K562 (cell line): ENCODE data around the gene ASPG. TPM values are rescaled to one million over a fixed set of nuclear protein-coding genes. Genes with fewer than 3 reads are reported as not detected.

ENCODE experiments used
- ARHGAP35 ChIP-seq: fragments of 450-650 bp; IDR thresholded peaks from 2 replicates; pipeline ENCODE4 v1.6.1; 2018; ENCODE audit not compliant: partially characterized antibody
- GTF2A2 ChIP-seq: IDR thresholded peaks from 2 replicates; pipeline ENCODE4 v1.6.1; 2016; ENCODE audit warnings: mild to moderate bottlenecking, missing genetic modification characterization, missing compliant biosample characterization
- HDAC8 ChIP-seq: fragments of 450-650 bp; IDR thresholded peaks from 2 replicates; pipeline ENCODE4 v1.6.1; 2016; ENCODE audit warnings: mild to moderate bottlenecking, missing genetic modification characterization, moderate library complexity, missing compliant biosample characterization
- LCOR ChIP-seq: sonication (generic); formaldehyde crosslinking; IDR thresholded peaks from 2 replicates; pipeline ENCODE4 v1.8.0; 2022; ENCODE audit warnings: mild to moderate bottlenecking, missing genetic modification reagents
- NELFE ChIP-seq: IDR thresholded peaks from 2 replicates; pipeline ENCODE4 v1.6.1; 2011; ENCODE audit warnings: mild to moderate bottlenecking; ENCODE audit not compliant: insufficient read depth, insufficient read length
- NRF1 ChIP-seq, 2 experiments: fragments of 450-650 bp; IDR thresholded peaks in 1 of 2; conservative IDR thresholded peaks in 1 of 2; 2 replicates each; pipeline ENCODE4 v1.6.1; 2014; ENCODE audit warnings: mild to moderate bottlenecking in 2 of 2
- XRCC3 ChIP-seq: fragments of 450-650 bp; IDR thresholded peaks from 2 replicates; pipeline ENCODE4 v1.6.1; 2017; ENCODE audit warnings: mild to moderate bottlenecking, moderate library complexity
- polyA plus RNA-seq, 8 experiments: library from polyadenylated mRNA; depleted of rRNA in 4 of 8; stranded (reverse) in 5 of 8; unstranded in 3 of 8; fragments of >200 nt; fragmentation: Nextera tagmentation in 2 of 8; fragmentation: Illumina TruSeq in 1 of 8; extraction: Ambion mirVana in 2 of 8; extraction: Trizol in 1 of 8; gene quantifications; 2 replicates each; pipeline versions ENCODE4 v1.2.1 to v1.2.3, GENCODE V29; 2011 to 2014; ENCODE audit warnings: inconsistent platforms in 1 of 8, missing spikeins in 1 of 8
- total RNA-seq, 7 experiments: library from RNA; depleted of rRNA in 6 of 7; stranded (reverse); fragments of >200 nt in 6 of 7; fragmentation: Illumina TruSeq in 2 of 7; extraction: Trizol in 2 of 7; gene quantifications; 2 replicates each; pipeline versions ENCODE4 v1.2.1 to v1.2.3, GENCODE V29; 2011 to 2021; ENCODE audit warnings: low replicate concordance in 1 of 7
- TF ChIP-seq, protein P1 (sequence below): fragments of 250-450 bp; sonication (Bioruptor Pico); IDR thresholded peaks from 2 replicates; pipeline ENCODE4 v1.8.0; 2022; ENCODE audit warnings: inconsistent platforms
- TF ChIP-seq, protein P2 (sequence below): IDR thresholded peaks from 2 replicates; pipeline ENCODE4 v1.6.1; 2012; ENCODE audit warnings: low read depth, low read length, improper control_type of control experiment, borderline replicate concordance
- TF ChIP-seq, protein P3 (sequence below): fragments of 450-650 bp; formaldehyde crosslinking; IDR thresholded peaks from 2 replicates; pipeline ENCODE4 v1.4.0; 2020; ENCODE audit warnings: mild to moderate bottlenecking, moderate library complexity
- TF ChIP-seq, protein P4 (sequence below): fragments of 450-650 bp; IDR thresholded peaks from 2 replicates; pipeline ENCODE4 v1.6.1; 2017; ENCODE audit warnings: antibody characterized with exemption

Gene ASPG
- total and polyA plus RNA-seq, 9 of the 15 experiments (the other 6 are each of a cell fraction or from before 2014, with no cell fraction given), result 0.18 TPM; not detected in 8

DNA sequence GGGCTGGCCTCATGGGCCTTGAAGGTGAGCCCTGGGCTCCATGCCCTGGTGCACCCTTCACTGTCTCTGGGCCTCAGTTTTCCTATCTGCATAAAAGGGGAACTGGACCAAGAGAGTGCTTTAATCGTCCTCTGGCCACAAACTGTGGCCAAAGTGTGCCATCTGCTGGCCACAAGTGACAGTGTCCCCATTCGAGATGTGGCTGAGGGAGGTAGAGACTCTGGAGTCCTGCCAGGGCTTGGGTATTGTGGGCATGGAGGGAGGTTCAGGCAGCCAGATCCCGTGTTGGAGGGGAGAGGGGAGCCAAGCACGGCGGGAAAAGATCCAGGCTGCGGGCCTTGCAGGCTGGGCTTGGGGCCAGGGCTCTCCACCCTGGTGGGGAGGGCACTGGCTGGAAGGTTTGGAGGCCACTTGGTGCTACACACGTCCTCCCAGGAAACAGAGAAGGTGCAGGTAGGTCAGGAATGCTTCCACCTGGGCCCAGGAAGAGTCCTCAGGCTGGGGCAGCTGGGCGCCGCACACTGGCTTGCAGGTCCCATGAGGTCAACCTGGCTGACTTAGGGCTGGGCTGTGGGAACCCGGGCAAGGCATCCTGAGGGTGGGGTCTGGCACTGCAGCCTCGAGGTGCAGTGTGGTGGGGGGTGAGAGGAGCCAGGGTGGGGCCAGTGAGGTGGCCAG, 45.6 kb downstream of the ASPG start (continued):
- TF ChIP-seq, protein P1, sequence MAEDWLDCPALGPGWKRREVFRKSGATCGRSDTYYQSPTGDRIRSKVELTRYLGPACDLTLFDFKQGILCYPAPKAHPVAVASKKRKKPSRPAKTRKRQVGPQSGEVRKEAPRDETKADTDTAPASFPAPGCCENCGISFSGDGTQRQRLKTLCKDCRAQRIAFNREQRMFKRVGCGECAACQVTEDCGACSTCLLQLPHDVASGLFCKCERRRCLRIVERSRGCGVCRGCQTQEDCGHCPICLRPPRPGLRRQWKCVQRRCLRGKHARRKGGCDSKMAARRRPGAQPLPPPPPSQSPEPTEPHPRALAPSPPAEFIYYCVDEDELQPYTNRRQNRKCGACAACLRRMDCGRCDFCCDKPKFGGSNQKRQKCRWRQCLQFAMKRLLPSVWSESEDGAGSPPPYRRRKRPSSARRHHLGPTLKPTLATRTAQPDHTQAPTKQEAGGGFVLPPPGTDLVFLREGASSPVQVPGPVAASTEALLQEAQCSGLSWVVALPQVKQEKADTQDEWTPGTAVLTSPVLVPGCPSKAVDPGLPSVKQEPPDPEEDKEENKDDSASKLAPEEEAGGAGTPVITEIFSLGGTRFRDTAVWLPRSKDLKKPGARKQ (CRISPR knock-in tag), result no peak
- TF ChIP-seq NRF1 (conservative IDR thresholded peaks at IDR 0.05 in 1 of 2, IDR thresholded peaks at IDR 0.05 in 1 of 2) (no peak), XRCC3 (no peak), NELFE (no peak), GTF2A2 (tag) (no peak), ARHGAP35 (no peak), HDAC8 (no peak), LCOR (CRISPR knock-in tag) (no peak)
- TF ChIP-seq, protein P2, sequence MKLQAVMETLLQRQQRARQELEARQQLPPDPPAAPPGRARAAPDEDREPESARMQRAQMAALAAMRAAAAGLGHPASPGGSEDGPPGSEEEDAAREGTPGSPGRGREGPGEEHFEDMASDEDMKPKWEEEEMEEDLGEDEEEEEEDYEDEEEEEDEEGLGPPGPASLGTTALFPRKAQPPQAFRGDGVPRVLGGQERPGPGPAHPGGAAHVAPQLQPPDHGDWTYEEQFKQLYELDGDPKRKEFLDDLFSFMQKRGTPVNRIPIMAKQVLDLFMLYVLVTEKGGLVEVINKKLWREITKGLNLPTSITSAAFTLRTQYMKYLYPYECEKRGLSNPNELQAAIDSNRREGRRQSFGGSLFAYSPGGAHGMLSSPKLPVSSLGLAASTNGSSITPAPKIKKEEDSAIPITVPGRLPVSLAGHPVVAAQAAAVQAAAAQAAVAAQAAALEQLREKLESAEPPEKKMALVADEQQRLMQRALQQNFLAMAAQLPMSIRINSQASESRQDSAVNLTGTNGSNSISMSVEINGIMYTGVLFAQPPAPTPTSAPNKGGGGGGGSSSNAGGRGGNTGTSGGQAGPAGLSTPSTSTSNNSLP, result no peak
- TF ChIP-seq, protein P3, sequence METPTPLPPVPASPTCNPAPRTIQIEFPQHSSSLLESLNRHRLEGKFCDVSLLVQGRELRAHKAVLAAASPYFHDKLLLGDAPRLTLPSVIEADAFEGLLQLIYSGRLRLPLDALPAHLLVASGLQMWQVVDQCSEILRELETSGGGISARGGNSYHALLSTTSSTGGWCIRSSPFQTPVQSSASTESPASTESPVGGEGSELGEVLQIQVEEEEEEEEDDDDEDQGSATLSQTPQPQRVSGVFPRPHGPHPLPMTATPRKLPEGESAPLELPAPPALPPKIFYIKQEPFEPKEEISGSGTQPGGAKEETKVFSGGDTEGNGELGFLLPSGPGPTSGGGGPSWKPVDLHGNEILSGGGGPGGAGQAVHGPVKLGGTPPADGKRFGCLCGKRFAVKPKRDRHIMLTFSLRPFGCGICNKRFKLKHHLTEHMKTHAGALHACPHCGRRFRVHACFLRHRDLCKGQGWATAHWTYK, result no peak
- TF ChIP-seq, protein P4, sequence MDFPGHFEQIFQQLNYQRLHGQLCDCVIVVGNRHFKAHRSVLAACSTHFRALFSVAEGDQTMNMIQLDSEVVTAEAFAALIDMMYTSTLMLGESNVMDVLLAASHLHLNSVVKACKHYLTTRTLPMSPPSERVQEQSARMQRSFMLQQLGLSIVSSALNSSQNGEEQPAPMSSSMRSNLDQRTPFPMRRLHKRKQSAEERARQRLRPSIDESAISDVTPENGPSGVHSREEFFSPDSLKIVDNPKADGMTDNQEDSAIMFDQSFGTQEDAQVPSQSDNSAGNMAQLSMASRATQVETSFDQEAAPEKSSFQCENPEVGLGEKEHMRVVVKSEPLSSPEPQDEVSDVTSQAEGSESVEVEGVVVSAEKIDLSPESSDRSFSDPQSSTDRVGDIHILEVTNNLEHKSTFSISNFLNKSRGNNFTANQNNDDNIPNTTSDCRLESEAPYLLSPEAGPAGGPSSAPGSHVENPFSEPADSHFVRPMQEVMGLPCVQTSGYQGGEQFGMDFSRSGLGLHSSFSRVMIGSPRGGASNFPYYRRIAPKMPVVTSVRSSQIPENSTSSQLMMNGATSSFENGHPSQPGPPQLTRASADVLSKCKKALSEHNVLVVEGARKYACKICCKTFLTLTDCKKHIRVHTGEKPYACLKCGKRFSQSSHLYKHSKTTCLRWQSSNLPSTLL, result no peak
- TF ChIP-seq, all 486 proteins: peak for 5
